ENCODE data around the gene CHIT1. TPM values are rescaled to one million over a fixed set of nuclear protein-coding genes. Genes with fewer than 3 reads are reported as not detected.
"Not testable (repeated sequence)": the region's sequence is repeated elsewhere in the genome, so short reads cannot be mapped to it uniquely, and the experiment has no call there.

Gene CHIT1
- total and polyA plus RNA-seq, 8 donors = 0.05 to 0.18 TPM; not detected in 6

- intact Hi-C loops (cut with DNase I; ENCODE audit: low total_unique reads) = loop anchor here (5.0 kb wide), 1 partner anchor 220 kb away; no protein-coding TSS in a partner anchor
- Histone ChIP-seq H3K36me3 (no peaks in the 10 kb centered on the region), H3K27me3 (no peaks in the 10 kb centered on the region), H3K4me1 (peaks cover 0 to 23% (median 12%) of the 10 kb centered on the region in 4 donors), H3K4me3 (peak overlapping the region; percentile 44 to 55 (median 50)), H3K27ac (peak overlapping the region; percentile 60 to 87 (median 78)), H3K9me3 (no peaks in the 10 kb centered on the region)
- 0 to 2% (median 1%) methylated on average over 20 of the region's 20 CpGs for WGBS, 5 donors
- TF ChIP-seq EP300 (IDR thresholded peaks at IDR 0.05) = no peak
- peak in 1 of 3 donors; percentile 60 for TF ChIP-seq POLR2AphosphoS5 (IDR thresholded peaks at IDR 0.05)
- peak in 5 of 7 experiments; percentile 86 to 97 (median 90) for TF ChIP-seq CTCF (IDR thresholded peaks at IDR 0.05)
- no peak for TF ChIP-seq POLR2A (IDR thresholded peaks at IDR 0.05)
- DNase-seq = peak; percentile 88 to 95
Observed at GRCh38 chr1:203267347-203267846, 37.9 kb upstream of the CHIT1 start.

- not testable (repeated sequence) for H3K4me3 ChIP-seq, H3K27ac ChIP-seq, H3K27me3 ChIP-seq, DNase-seq, H3K36me3 ChIP-seq, H3K9me3 ChIP-seq
- peaks cover 0 to 17% (median 10%) of the 10 kb centered on the region in 4 donors for H3K4me1 ChIP-seq
- 32 to 55% (median 45%) methylated on average over 5 of the region's 5 CpGs for WGBS, 5 donors
- intact Hi-C loops (cut with DNase I; ENCODE audit: low total_unique reads) = loop anchor here (5.0 kb wide), 1 partner anchor 221 kb away; no protein-coding TSS in a partner anchor
Observed at GRCh38 chr1:203266140-203266539, 36.7 kb upstream of the CHIT1 start.

GRCh38 chr1:203265541-203265940 lies 36.1 kb upstream of the CHIT1 start:
- no peak for DNase-seq
- Histone ChIP-seq H3K36me3 (no peaks in the 10 kb centered on the region), H3K4me1 (peaks cover 0 to 12% (median 7%) of the 10 kb centered on the region in 4 donors), H3K4me3 (no peak overlapping the region), H3K9me3 (no peaks in the 10 kb centered on the region), H3K27me3 (no peaks in the 10 kb centered on the region), H3K27ac (no peak overlapping the region)
- intact Hi-C loops (cut with DNase I; ENCODE audit: low total_unique reads) = loop anchor here (5.0 kb wide), 1 partner anchor 222 kb away; no protein-coding TSS in a partner anchor
- WGBS, 5 donors = 40 to 66% (median 45%) methylated on average over 4 of the region's 4 CpGs
- TF ChIP-seq CTCF (IDR thresholded peaks at IDR 0.05) (no peak), POLR2AphosphoS5 (IDR thresholded peaks at IDR 0.05) (no peak), EP300 (IDR thresholded peaks at IDR 0.05) (no peak), POLR2A (IDR thresholded peaks at IDR 0.05) (no peak)

- TF ChIP-seq EP300 (IDR thresholded peaks at IDR 0.05) = no peak
- no peak for TF ChIP-seq CTCF (IDR thresholded peaks at IDR 0.05)
- no peak for TF ChIP-seq POLR2AphosphoS5 (IDR thresholded peaks at IDR 0.05)
- TF ChIP-seq POLR2A (IDR thresholded peaks at IDR 0.05) = no peak
- intact Hi-C loops (cut with DNase I; ENCODE audit: low total_unique reads) = no loop called here
- Histone ChIP-seq H3K9me3 (no peaks in the 10 kb centered on the region), H3K36me3 (no peaks in the 10 kb centered on the region), H3K4me3 (no peak overlapping the region), H3K4me1 (peaks cover 0 to 11% (median 7%) of the 10 kb centered on the region in 4 donors), H3K27ac (no peak overlapping the region), H3K27me3 (no peaks in the 10 kb centered on the region)
- WGBS, 5 donors = 67 to 84% (median 82%) methylated on average over 6 of the region's 6 CpGs
- no peak for DNase-seq
Observed at GRCh38 chr1:203264052-203264501, 34.6 kb upstream of the CHIT1 start.

- 71 to 77% (median 72%) methylated on average over 10 of the region's 10 CpGs for WGBS, 5 donors
- Histone ChIP-seq H3K36me3 (no peaks in the 10 kb centered on the region), H3K4me1 (peaks cover 0 to 8% (median 6%) of the 10 kb centered on the region in 4 donors), H3K9me3 (no peaks in the 10 kb centered on the region), H3K4me3 (no peak overlapping the region), H3K27ac (no peak overlapping the region), H3K27me3 (no peaks in the 10 kb centered on the region)
- intact Hi-C loops (cut with DNase I; ENCODE audit: low total_unique reads) = no loop called here
- TF ChIP-seq EP300 (IDR thresholded peaks at IDR 0.05) (no peak), POLR2AphosphoS5 (IDR thresholded peaks at IDR 0.05) (no peak), CTCF (IDR thresholded peaks at IDR 0.05) (no peak), POLR2A (IDR thresholded peaks at IDR 0.05) (no peak)
- no peak for DNase-seq
Observed at GRCh38 chr1:203263496-203263895, 34.0 kb upstream of the CHIT1 start.

- Histone ChIP-seq H3K27me3 (peaks cover 0 to 32% (median 5%) of the 10 kb centered on the region in 3 donors), H3K9me3 (peaks cover 0 to 22% (median 12%) of the 10 kb centered on the region in 4 donors)
- 67 to 88% (median 80%) methylated on average over 6 to 9 of the region's 9 CpGs for WGBS, 5 donors
- H3K27ac ChIP-seq; H3K36me3 ChIP-seq; intact Hi-C loops (cut with DNase I; ENCODE audit: low total_unique reads); H3K4me3 ChIP-seq; H3K4me1 ChIP-seq; DNase-seq: not testable (repeated sequence)
Observed at GRCh38 chr1:203256636-203257035, 27.2 kb upstream of the CHIT1 start.

- H3K4me3 ChIP-seq; H3K27ac ChIP-seq; H3K36me3 ChIP-seq; intact Hi-C loops (cut with DNase I; ENCODE audit: low total_unique reads); DNase-seq; H3K4me1 ChIP-seq: not testable (repeated sequence)
- Histone ChIP-seq H3K9me3 (peaks cover 0 to 22% (median 12%) of the 10 kb centered on the region in 4 donors), H3K27me3 (peaks cover 0 to 32% (median 5%) of the 10 kb centered on the region in 3 donors)
Observed at GRCh38 chr1:203254782-203255181, 25.3 kb upstream of the CHIT1 start.
